ENCODE measurements around the gene ATP6V1G1. TPM values are rescaled to one million over a fixed set of nuclear protein-coding genes. Genes with fewer than 3 reads are reported as not detected.

The ATP6V1G1 gene
- 361 TPM for polyA plus RNA-seq

GRCh38 chr9:114587345-114588202 is at the start of gene ATP6V1G1:
ATP6V1G1 (plus strand) TSS chr9:114587769; CDS start chr9:114587839, 70 bp downstream.
- Mint-ChIP-seq H3K9me3 (peaks cover 0 to 1% (median 0%) of the 10 kb centered on the region in 3 donors), H3K27ac (peak within 1 kb of the TSS; percentile 94 to 100 (median 99)), H3K27me3 (peaks cover 3% of the 10 kb centered on the region), H3K36me3 (peaks cover 2% of the 10 kb centered on the region), H3K4me1 (peaks cover 33 to 35% (median 35%) of the 10 kb centered on the region in 3 donors), H3K4me3 (peak within 1 kb of the TSS; percentile 98 to 100 (median 100))

GRCh38 chr9:114538241-114538640 is 49.3 kb upstream of the ATP6V1G1 start:
- Mint-ChIP-seq H3K27me3 (peaks cover 1% of the 10 kb centered on the region), H3K4me1 (peaks cover 6 to 21% (median 20%) of the 10 kb centered on the region in 3 donors), H3K4me3 (peak overlapping the region in 3 of 4 donors; percentile 2 to 35 (median 16)), H3K9me3 (no peaks in the 10 kb centered on the region), H3K36me3 (peaks cover 2% of the 10 kb centered on the region), H3K27ac (no peak overlapping the region)

GRCh38 chr9:114539701-114540380 is 47.7 kb upstream of the ATP6V1G1 start:
- peaks cover 1% of the 10 kb centered on the region for H3K27me3 Mint-ChIP-seq
- H3K27ac Mint-ChIP-seq = no peak overlapping the region
- no peaks in the 10 kb centered on the region for H3K9me3 Mint-ChIP-seq
- peaks cover 2% of the 10 kb centered on the region for H3K36me3 Mint-ChIP-seq
- H3K4me3 Mint-ChIP-seq = peak overlapping the region in 1 of 4 donors; percentile 64
- peaks cover 6 to 21% (median 20%) of the 10 kb centered on the region in 3 donors for H3K4me1 Mint-ChIP-seq

GRCh38 chr9:114545055-114545454 is 42.5 kb upstream of the ATP6V1G1 start:
- Mint-ChIP-seq H3K27ac (no peak overlapping the region), H3K4me3 (no peak overlapping the region), H3K27me3 (peaks cover 1% of the 10 kb centered on the region), H3K4me1 (peaks cover 0 to 5% (median under 1%) of the 10 kb centered on the region in 3 donors), H3K9me3 (no peaks in the 10 kb centered on the region), H3K36me3 (peaks cover 2% of the 10 kb centered on the region)

GRCh38 chr9:114546851-114547250 is 40.7 kb upstream of the ATP6V1G1 start:
- no peaks in the 10 kb centered on the region for H3K36me3 Mint-ChIP-seq
- peaks cover 0 to 5% (median 0%) of the 10 kb centered on the region in 3 donors for H3K4me1 Mint-ChIP-seq
- peak overlapping the region in 1 of 3 donors; percentile 64 for H3K27ac Mint-ChIP-seq
- H3K4me3 Mint-ChIP-seq = no peak overlapping the region
- H3K9me3 Mint-ChIP-seq = no peaks in the 10 kb centered on the region
- peaks cover 1% of the 10 kb centered on the region for H3K27me3 Mint-ChIP-seq

- H3K27me3 Mint-ChIP-seq = peaks cover 1% of the 10 kb centered on the region
- no peaks in the 10 kb centered on the region for H3K36me3 Mint-ChIP-seq
- peak overlapping the region in 1 of 3 donors; percentile 67 for H3K27ac Mint-ChIP-seq
- peaks cover 0 to 4% (median 0%) of the 10 kb centered on the region in 3 donors for H3K4me1 Mint-ChIP-seq
- H3K9me3 Mint-ChIP-seq = no peaks in the 10 kb centered on the region
- H3K4me3 Mint-ChIP-seq = peak overlapping the region in 1 of 4 donors; percentile 44
These were observed 37.8 kb upstream of the ATP6V1G1 start for GRCh38 chr9:114549697-114550330.

GRCh38 chr9:114551750-114552685 is 35.6 kb upstream of the ATP6V1G1 start:
- no peaks in the 10 kb centered on the region for H3K36me3 Mint-ChIP-seq
- peaks cover 0 to 7% (median 0%) of the 10 kb centered on the region in 3 donors for H3K4me1 Mint-ChIP-seq
- H3K27ac Mint-ChIP-seq = no peak overlapping the region
- no peak overlapping the region for H3K4me3 Mint-ChIP-seq
- H3K9me3 Mint-ChIP-seq = no peaks in the 10 kb centered on the region
- peaks cover 1% of the 10 kb centered on the region for H3K27me3 Mint-ChIP-seq

GRCh38 chr9:114552706-114553105 is 34.9 kb upstream of the ATP6V1G1 start:
- Mint-ChIP-seq H3K27ac (no peak overlapping the region), H3K4me3 (peak overlapping the region in 1 of 4 donors; percentile 17), H3K9me3 (no peaks in the 10 kb centered on the region), H3K27me3 (no peaks in the 10 kb centered on the region), H3K36me3 (no peaks in the 10 kb centered on the region), H3K4me1 (peaks cover 0 to 7% (median 0%) of the 10 kb centered on the region in 3 donors)

- H3K27ac Mint-ChIP-seq = no peak overlapping the region
- H3K4me1 Mint-ChIP-seq = peaks cover 0 to 8% (median 2%) of the 10 kb centered on the region in 3 donors
- no peak overlapping the region for H3K4me3 Mint-ChIP-seq
- H3K27me3 Mint-ChIP-seq = no peaks in the 10 kb centered on the region
- no peaks in the 10 kb centered on the region for H3K9me3 Mint-ChIP-seq
- H3K36me3 Mint-ChIP-seq = no peaks in the 10 kb centered on the region
These were observed 34.4 kb upstream of the ATP6V1G1 start for GRCh38 chr9:114553202-114553601.

- peaks cover 3 to 15% (median 14%) of the 10 kb centered on the region in 3 donors for H3K4me1 Mint-ChIP-seq
- no peaks in the 10 kb centered on the region for H3K27me3 Mint-ChIP-seq
- H3K27ac Mint-ChIP-seq = no peak overlapping the region
- no peak overlapping the region for H3K4me3 Mint-ChIP-seq
- H3K36me3 Mint-ChIP-seq = no peaks in the 10 kb centered on the region
- H3K9me3 Mint-ChIP-seq = no peaks in the 10 kb centered on the region
These were observed 31.9 kb upstream of the ATP6V1G1 start for GRCh38 chr9:114555696-114556095.

GRCh38 chr9:114558027-114558675 is 29.4 kb upstream of the ATP6V1G1 start:
- Mint-ChIP-seq H3K4me3 (no peak overlapping the region), H3K4me1 (peaks cover 3 to 15% (median 14%) of the 10 kb centered on the region in 3 donors), H3K36me3 (no peaks in the 10 kb centered on the region), H3K27me3 (no peaks in the 10 kb centered on the region), H3K27ac (peak overlapping the region in 2 of 3 donors; percentile 4 to 64), H3K9me3 (no peaks in the 10 kb centered on the region)

GRCh38 chr9:114559830-114560513 is 27.6 kb upstream of the ATP6V1G1 start:
- Mint-ChIP-seq H3K27me3 (no peaks in the 10 kb centered on the region), H3K27ac (peak overlapping the region in 1 of 3 donors; percentile 50), H3K36me3 (no peaks in the 10 kb centered on the region), H3K4me3 (no peak overlapping the region), H3K4me1 (peaks cover 5 to 17% (median 14%) of the 10 kb centered on the region in 3 donors), H3K9me3 (no peaks in the 10 kb centered on the region)

- Mint-ChIP-seq H3K27me3 (no peaks in the 10 kb centered on the region), H3K4me1 (peaks cover 9 to 19% (median 16%) of the 10 kb centered on the region in 3 donors), H3K9me3 (no peaks in the 10 kb centered on the region), H3K36me3 (no peaks in the 10 kb centered on the region), H3K4me3 (peak overlapping the region in 1 of 4 donors; percentile 63), H3K27ac (peak overlapping the region in 2 of 3 donors; percentile 55 to 65)
These were observed 26.6 kb upstream of the ATP6V1G1 start for GRCh38 chr9:114560956-114561355.

Data from IgD-negative memory B cell (primary cell).